ENCODE data around the gene C1RL.

GRCh38 chr12:7090222-7090998 lies 18.6 kb downstream of the C1RL start:
- no peak for TF ChIP-seq POLR2AphosphoS2 (conservative IDR thresholded peaks at IDR 0.05; ENCODE audit: low read length)
- no peak for TF ChIP-seq HOXB5 (CRISPR knock-in tag; IDR thresholded peaks at IDR 0.05)
- no peak for TF ChIP-seq MAFK (IDR thresholded peaks at IDR 0.05; ENCODE audit: partially characterized antibody)
- TF ChIP-seq CTCF (IDR thresholded peaks at IDR 0.05), result no peak
- no peak for TF ChIP-seq NR3C1 (IDR thresholded peaks at IDR 0.05)
- no peak for TF ChIP-seq ZNF302 (CRISPR knock-in tag; IDR thresholded peaks at IDR 0.05)
- TF ChIP-seq MAX (IDR thresholded peaks at IDR 0.05), result no peak
- TF ChIP-seq CEBPB (IDR thresholded peaks at IDR 0.05), result no peak
- no peak for TF ChIP-seq ZSCAN20 (CRISPR knock-in tag; IDR thresholded peaks at IDR 0.05)
- no peak for TF ChIP-seq RAD21 (conservative IDR thresholded peaks at IDR 0.05 in 1 of 2, IDR thresholded peaks at IDR 0.05 in 1 of 2)
- no peak for TF ChIP-seq ZFP36 (IDR thresholded peaks at IDR 0.05; ENCODE audit: borderline replicate concordance, partially characterized antibody)
